IPS-11a (cell line): ENCODE measurements around the gene OR10R2.

Experiments
- H3K4me3 ChIP-seq: one replicate; pipeline ENCODE4 v1.5.1; 2013; ENCODE audit warnings: low read depth, low read length, control low read depth

OR10R2 gene

GRCh38 chr1:158527190-158527815 is 55.3 kb downstream of the OR10R2 start:
- H3K4me3 ChIP-seq = no peak overlapping the region
